Calu3 (cell line): Measurements from ENCODE around the gene CKMT2. TPM values are rescaled to one million over a fixed set of nuclear protein-coding genes. Genes with fewer than 3 reads are reported as not detected.

ENCODE experiments used
- BruUV-seq: library from RNA; stranded (reverse); fragments of 400-500 nt; replicated peaks from 2 replicates; lab custom pipeline; 2021; lab: Mats Ljungman, UMichigan
- CTCF ChIA-PET: fragments of 300-600 bp; sonication (Branson Sonifier 250); formaldehyde crosslinking; loops from one replicate; lab custom pipeline; 2022; ENCODE audit warnings: antibody characterized with exemption; lab: Charles Lee
- DNase-seq: peaks from one replicate; pipeline ENCODE4 v3.0.0; 2022
- H3K27ac Mint-ChIP-seq: one replicate; pipeline ENCODE4 v1.8.0; 2022; ENCODE audit warnings: mixed read lengths; ENCODE audit not compliant: unreplicated experiment
- H3K27me3 Mint-ChIP-seq: one replicate; pipeline ENCODE4 v1.8.0; 2022; ENCODE audit warnings: mixed read lengths; ENCODE audit not compliant: unreplicated experiment
- H3K36me3 Mint-ChIP-seq: one replicate; pipeline ENCODE4 v1.8.0; 2022; ENCODE audit warnings: mild to moderate bottlenecking, moderate library complexity, mixed read lengths; ENCODE audit not compliant: insufficient read depth, unreplicated experiment
- H3K4me1 Mint-ChIP-seq: one replicate; pipeline ENCODE4 v1.8.0; 2022; ENCODE audit warnings: mild to moderate bottlenecking, low read depth, mixed read lengths; ENCODE audit not compliant: unreplicated experiment
- H3K4me3 Mint-ChIP-seq: one replicate; pipeline ENCODE4 v1.8.0; 2022; ENCODE audit warnings: mild to moderate bottlenecking, low read depth, moderate library complexity, mixed read lengths; ENCODE audit not compliant: unreplicated experiment
- H3K9me3 Mint-ChIP-seq: one replicate; pipeline ENCODE4 v1.8.0; 2022; ENCODE audit warnings: low read depth, mixed read lengths; ENCODE audit not compliant: unreplicated experiment
- intact Hi-C: fragments of 100-400 bp; cut with micrococcal nuclease; formaldehyde crosslinking; loops from one replicate; pipeline ENCODE4 v1.10.0; 2022; ENCODE audit not compliant: unreplicated experiment
- total RNA-seq: library from RNA; stranded (reverse); gene quantifications from 2 replicates; pipeline ENCODE4 v1.2.3, GENCODE V29; 2022
- TF ChIP-seq, protein P1 (sequence below): fragments of 200-600 bp; IDR thresholded peaks from one replicate; pipeline ENCODE4 v1.8.0; 2022; ENCODE audit warnings: antibody characterized with exemption; ENCODE audit not compliant: unreplicated experiment

Gene CKMT2
- total RNA-seq, 1 experiment from 2014 or later: not detected

- Mint-ChIP-seq H3K4me1 (peaks cover 9% of the 10 kb centered on the region), H3K27ac (no peak overlapping the region), H3K4me3 (peak overlapping the region; percentile 10), H3K36me3 (peaks cover 6% of the 10 kb centered on the region), H3K9me3 (no peaks in the 10 kb centered on the region), H3K27me3 (no peaks in the 10 kb centered on the region)
- peak; percentile 93 for DNase-seq
- CTCF ChIA-PET: interaction anchor here (0.7 to 1.0 kb wide), 2 partner anchors 500 to 523 kb away, joined by 3 to 5 read pairs; no protein-coding TSS in a partner anchor
- TF ChIP-seq, protein P1, sequence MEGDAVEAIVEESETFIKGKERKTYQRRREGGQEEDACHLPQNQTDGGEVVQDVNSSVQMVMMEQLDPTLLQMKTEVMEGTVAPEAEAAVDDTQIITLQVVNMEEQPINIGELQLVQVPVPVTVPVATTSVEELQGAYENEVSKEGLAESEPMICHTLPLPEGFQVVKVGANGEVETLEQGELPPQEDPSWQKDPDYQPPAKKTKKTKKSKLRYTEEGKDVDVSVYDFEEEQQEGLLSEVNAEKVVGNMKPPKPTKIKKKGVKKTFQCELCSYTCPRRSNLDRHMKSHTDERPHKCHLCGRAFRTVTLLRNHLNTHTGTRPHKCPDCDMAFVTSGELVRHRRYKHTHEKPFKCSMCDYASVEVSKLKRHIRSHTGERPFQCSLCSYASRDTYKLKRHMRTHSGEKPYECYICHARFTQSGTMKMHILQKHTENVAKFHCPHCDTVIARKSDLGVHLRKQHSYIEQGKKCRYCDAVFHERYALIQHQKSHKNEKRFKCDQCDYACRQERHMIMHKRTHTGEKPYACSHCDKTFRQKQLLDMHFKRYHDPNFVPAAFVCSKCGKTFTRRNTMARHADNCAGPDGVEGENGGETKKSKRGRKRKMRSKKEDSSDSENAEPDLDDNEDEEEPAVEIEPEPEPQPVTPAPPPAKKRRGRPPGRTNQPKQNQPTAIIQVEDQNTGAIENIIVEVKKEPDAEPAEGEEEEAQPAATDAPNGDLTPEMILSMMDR: peak; percentile 91
- intact Hi-C loops: loop anchor here (1.0 to 10.0 kb wide), 3 partner anchors 230 to 507 kb away; partner anchors contain the start of gene RASGRF2
- no TSS peak for BruUV-seq
Measured at GRCh38 chr5:81194633-81195334, 38.3 kb upstream of the CKMT2 start.

GRCh38 chr5:81195335-81195929 is 37.7 kb upstream of the CKMT2 start:
- CTCF ChIA-PET: interaction anchor here (0.7 to 1.0 kb wide), 2 partner anchors 501 to 523 kb away, joined by 3 to 5 read pairs; no protein-coding TSS in a partner anchor
- DNase-seq: no peak
- H3K4me3 Mint-ChIP-seq: peak overlapping the region; percentile 10
- TF ChIP-seq, protein P1: no peak
- intact Hi-C loops: loop anchor here (1.0 to 10.0 kb wide), 3 partner anchors 231 to 508 kb away; partner anchors contain the start of gene RASGRF2
- H3K4me1 Mint-ChIP-seq: peaks cover 9% of the 10 kb centered on the region
- H3K36me3 Mint-ChIP-seq: peaks cover 6% of the 10 kb centered on the region
- no peaks in the 10 kb centered on the region for H3K9me3 Mint-ChIP-seq
- H3K27me3 Mint-ChIP-seq: no peaks in the 10 kb centered on the region
- no TSS peak for BruUV-seq
- H3K27ac Mint-ChIP-seq: no peak overlapping the region

GRCh38 chr5:81202655-81203054 is 30.5 kb upstream of the CKMT2 start:
- Mint-ChIP-seq H3K9me3 (no peaks in the 10 kb centered on the region), H3K27ac (no peak overlapping the region), H3K4me1 (no peaks in the 10 kb centered on the region), H3K27me3 (no peaks in the 10 kb centered on the region), H3K36me3 (peaks cover 5% of the 10 kb centered on the region), H3K4me3 (no peak overlapping the region)
- intact Hi-C loops: no loop called here
- DNase-seq: no peak
- TF ChIP-seq, protein P1: no peak
- CTCF ChIA-PET: no interaction called here
- no TSS peak for BruUV-seq

DNA sequence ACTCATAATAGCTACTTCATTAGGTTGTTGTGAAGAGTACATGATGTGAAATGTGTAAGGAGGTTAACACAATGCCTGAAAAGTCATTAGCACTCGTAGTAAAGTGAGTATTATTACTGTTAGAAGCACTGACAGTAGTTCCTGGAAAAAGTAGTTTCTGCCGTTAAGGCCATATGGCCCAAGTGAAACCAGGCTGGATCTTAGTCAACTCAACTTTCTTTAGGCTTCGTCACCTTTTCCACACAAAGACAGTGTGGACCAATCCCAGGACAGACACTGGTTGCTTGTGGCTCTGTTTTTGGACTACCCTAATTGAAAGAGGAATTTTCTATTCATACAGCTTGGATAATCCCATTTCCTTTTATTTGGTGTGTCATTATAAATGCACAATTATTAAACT is 29.4 kb upstream of the CKMT2 start:
- Mint-ChIP-seq H3K27me3 (no peaks in the 10 kb centered on the region), H3K27ac (no peak overlapping the region), H3K4me3 (no peak overlapping the region), H3K36me3 (peaks cover 5% of the 10 kb centered on the region), H3K4me1 (peaks cover 1% of the 10 kb centered on the region), H3K9me3 (no peaks in the 10 kb centered on the region)
- intact Hi-C loops: no loop called here
- CTCF ChIA-PET: no interaction called here
- no peak for DNase-seq
- no TSS peak for BruUV-seq
- TF ChIP-seq, protein P1: no peak
